Ovary (tissue), 3 donors: Measurements from ENCODE around the gene PHOSPHO2.

Experiments used
- CTCF ChIP-seq, 3 donors: fragments of 450-650 bp in 2 of 3; fragments of 200-600 bp in 1 of 3; IDR thresholded peaks; one replicate each; pipeline versions ENCODE4 v1.5.1 to v1.8.0; 2016 to 2022; ENCODE audit warnings: antibody characterized with exemption in 3 of 3, mild to moderate bottlenecking in 1 of 3
- POLR2A ChIP-seq: fragments of 450-650 bp; IDR thresholded peaks from one replicate; pipeline ENCODE4 v1.6.1; 2017; ENCODE audit warnings: antibody characterized with exemption, mild to moderate bottlenecking, moderate library complexity
- donor health status: DM: no; HTN: no; CAD: no.

DNA sequence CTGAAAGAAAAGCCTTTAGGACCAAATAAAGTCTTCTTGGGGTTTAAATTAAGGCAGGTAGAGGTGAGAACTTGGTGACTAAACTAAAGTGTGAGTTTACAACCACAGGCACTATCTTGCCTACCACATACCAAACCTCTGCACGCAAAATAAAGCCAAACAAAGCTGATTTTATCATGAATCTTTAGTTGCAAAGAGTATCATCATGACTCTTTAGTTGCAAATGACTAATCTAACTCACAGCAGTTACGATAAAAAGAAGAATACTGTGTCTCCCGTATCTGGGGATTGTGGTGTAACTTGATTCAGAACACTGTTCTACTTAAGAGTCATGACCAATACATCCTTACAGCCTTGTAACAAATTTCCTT, 11.2 kb upstream of the PHOSPHO2 start:
- TF ChIP-seq CTCF (IDR thresholded peaks at IDR 0.05) (no peak), POLR2A (no peak)
